ENCODE measurements around the gene ZNF783. TPM values are rescaled to one million over a fixed set of nuclear protein-coding genes. Genes with fewer than 3 reads are reported as not detected.
"Not testable (repeated sequence)": the region's sequence is repeated elsewhere in the genome, so short reads cannot be mapped to it uniquely, and the experiment has no call there.

Gene ZNF783
- total and polyA plus RNA-seq, 9 of the 15 experiments (the other 6 are each of a cell fraction or from before 2014, with no cell fraction given), result 0.66 to 11.2 (median 5.4) TPM

DNA sequence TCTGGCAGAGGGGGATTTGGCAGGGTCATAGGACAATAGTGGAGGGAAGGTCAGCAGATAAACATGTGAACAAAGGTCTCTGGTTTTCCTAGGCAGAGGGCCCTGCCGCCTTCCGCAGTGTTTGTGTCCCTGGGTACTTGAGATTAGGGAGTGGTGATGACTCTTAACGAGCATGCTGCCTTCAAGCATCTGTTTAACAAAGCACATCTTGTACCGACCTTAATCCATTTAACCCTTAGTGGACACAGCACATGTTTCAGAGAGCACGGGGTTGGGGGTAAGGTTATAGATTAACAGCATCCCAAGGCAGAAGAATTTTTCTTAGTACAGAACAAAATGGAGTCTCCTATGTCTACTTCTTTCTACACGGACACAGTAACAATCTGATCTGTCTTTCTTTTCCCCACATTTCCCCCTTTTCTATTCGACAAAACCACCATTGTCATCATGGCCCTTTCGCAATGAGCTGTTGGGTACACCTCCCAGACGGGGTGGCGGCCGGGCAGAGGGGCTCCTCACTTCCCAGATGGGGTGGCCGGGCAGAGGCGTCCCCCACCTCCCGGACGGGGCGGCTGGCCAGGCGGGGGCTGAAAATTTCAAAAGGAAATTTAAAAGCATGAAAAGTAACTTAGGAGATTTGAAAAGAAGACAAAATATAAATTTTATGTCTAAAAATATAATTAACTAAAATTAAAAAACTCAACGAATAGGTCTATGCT is 70.8 kb downstream of the ZNF783 start:
- 0 out of 2 replicates have a peak, but pooled peaks have one; percentile 31 for TF ChIP-seq CEBPB (tag; IDR thresholded peaks at IDR 0.05)
- peak; percentile 34 for TF ChIP-seq CBFA2T2 (conservative IDR thresholded peaks at IDR 0.05)
- peak; percentile 55 for TF ChIP-seq CBFA2T3 (IDR thresholded peaks at IDR 0.05)
- ATAC-seq, POLR2A ChIA-PET: not testable (repeated sequence)

DNA sequence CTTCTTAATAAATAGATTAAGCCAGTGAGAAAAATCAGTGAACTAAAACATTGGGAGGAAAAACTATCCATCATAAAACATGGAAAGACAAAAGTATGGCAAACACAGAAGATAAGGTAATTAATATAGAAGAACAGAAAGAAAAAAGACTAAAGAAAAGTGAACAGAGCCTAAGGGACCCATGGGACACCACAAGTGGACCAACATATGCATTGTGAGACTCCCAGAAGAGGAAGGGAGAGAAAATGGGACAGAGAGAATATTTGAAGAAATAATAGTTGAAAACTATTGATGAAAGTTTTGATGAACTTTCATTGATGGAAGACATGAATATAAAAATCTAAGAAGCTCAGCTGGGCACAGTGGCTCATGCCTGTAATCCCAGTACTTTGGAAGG is 71.3 kb downstream of the ZNF783 start:
- FAIRE-seq (no peak), DNase-seq (ENCODE audit: extremely low read depth in 1 of 4, low spot score in 3 of 4) (no peak), ATAC-seq (no peak)
- TF ChIP-seq MTA2 (IDR thresholded peaks at IDR 0.05; ENCODE audit: low read depth) (no peak), ZNF124 (CRISPR knock-in tag; IDR thresholded peaks at IDR 0.05) (no peak), BRF1 (IDR thresholded peaks at IDR 0.05; ENCODE audit: borderline replicate concordance, extremely low read depth, insufficient read length) (no peak), POLR2G (IDR thresholded peaks at IDR 0.05; ENCODE audit: low read depth, low read length) (no peak), LARP7 (IDR thresholded peaks at IDR 0.05) (no peak), SRSF3 (IDR thresholded peaks at IDR 0.05; ENCODE audit: insufficient read depth, low read length) (no peak)
- BruUV-seq (replicated peaks), result no TSS peak
- Histone ChIP-seq H3K27ac (ENCODE audit: extremely low read depth, low read depth, low read length) (no peak overlapping the region), H3K9me1 (ENCODE audit: control insufficient read depth, insufficient read depth, low read length) (no peaks in the 10 kb centered on the region), H3K9me3 (replicated peaks; ENCODE audit: control insufficient read depth, insufficient read depth, low read depth, low read length) (no peaks in the 10 kb centered on the region), H3K9ac (ENCODE audit: insufficient read depth in 1 of 2, low read depth in 2 of 2, low read length in 2 of 2) (no peak overlapping the region), H3K4me1 (replicated peaks in 1 of 2; ENCODE audit: control insufficient read depth in 2 of 2, insufficient read depth in 2 of 2, low read length in 2 of 2) (no peaks in the 10 kb centered on the region), H3K4me2 (ENCODE audit: insufficient read depth, low read length) (no peak overlapping the region), H4K20me1 (replicated peaks; ENCODE audit: control insufficient read depth, insufficient read depth, low read length) (no peaks in the 10 kb centered on the region), H3K79me2 (ENCODE audit: control insufficient read depth, insufficient read depth, low read length) (no peaks in the 10 kb centered on the region), H3K36me3 (ENCODE audit: control insufficient read depth, insufficient read depth, low read length) (no peaks in the 10 kb centered on the region), H2AFZ (ENCODE audit: low read depth, low read length) (no peak overlapping the region), H3K4me3 (no peak overlapping the region), H3K27me3 (ENCODE audit: control insufficient read depth in 2 of 2, insufficient read depth in 2 of 2, low read length in 2 of 2) (no peaks in the 10 kb centered on the region; a peak in 1 of 5 replicates)
- ChIA-PET CTCF (ENCODE audit: low intra/inter-chr PET ratio) (no interaction called here), POLR2A (interaction anchor here (1.2 kb wide), 1 partner anchor 23 kb away, joined by 3 read pairs; no protein-coding TSS in a partner anchor)
- intact Hi-C loops (cut with micrococcal nuclease) (no loop called here), in situ Hi-C loops (cut with MboI) (no loop called here)

More for the DNA sequence above, 70.8 kb downstream of the ZNF783 start:
- FAIRE-seq; H3K9me1 ChIP-seq (ENCODE audit: control insufficient read depth, insufficient read depth, low read length); H3K79me2 ChIP-seq (ENCODE audit: control insufficient read depth, insufficient read depth, low read length); H4K20me1 ChIP-seq (replicated peaks; ENCODE audit: control insufficient read depth, insufficient read depth, low read length); H3K9me3 ChIP-seq (replicated peaks; ENCODE audit: control insufficient read depth, insufficient read depth, low read depth, low read length); in situ Hi-C loops (cut with MboI); H3K4me3 ChIP-seq; H3K9ac ChIP-seq (ENCODE audit: insufficient read depth in 1 of 2, low read depth in 2 of 2, low read length in 2 of 2); intact Hi-C loops (cut with micrococcal nuclease); H3K4me1 ChIP-seq (replicated peaks in 1 of 2; ENCODE audit: control insufficient read depth in 2 of 2, insufficient read depth in 2 of 2, low read length in 2 of 2); CTCF ChIA-PET (ENCODE audit: low intra/inter-chr PET ratio); DNase-seq (ENCODE audit: extremely low read depth in 1 of 4, low spot score in 3 of 4); H3K27ac ChIP-seq (ENCODE audit: extremely low read depth, low read depth, low read length); H3K4me2 ChIP-seq (ENCODE audit: insufficient read depth, low read length); H3K27me3 ChIP-seq (ENCODE audit: control insufficient read depth in 2 of 2, insufficient read depth in 2 of 2, low read length in 2 of 2); H3K36me3 ChIP-seq (ENCODE audit: control insufficient read depth, insufficient read depth, low read length); H2AFZ ChIP-seq (ENCODE audit: low read depth, low read length); BruUV-seq (replicated peaks): not testable (repeated sequence)
- 13% methylated on average over 16 of the region's 18 CpGs for WGBS (ENCODE audit: insufficient coverage, low coverage, missing lambda C conversion rate)
